GM12878 (cell line): Measurements from ENCODE around the gene ICE2. TPM values are rescaled to one million over a fixed set of nuclear protein-coding genes. Genes with fewer than 3 reads are reported as not detected.

ENCODE experiments used
- ATAC-seq: fragments of 200-7000 bp; cut with Tn5 transposase; 3 replicates; pipeline ENCODE4 v1.9.1; 2020; ENCODE audit warnings: mild to moderate bottlenecking, moderate library complexity
- BruUV-seq: library from RNA; stranded (reverse); fragments of 400-500 nt; replicated peaks from 2 replicates; lab custom pipeline; 2021; lab: Mats Ljungman, UMichigan
- CTCF ChIA-PET: fragments of 300-600 bp; sonication (Branson Sonifier 250); formaldehyde crosslinking; extraction: SDS; loops from one replicate; lab custom pipeline; 2021; ENCODE audit warnings: inconsistent platforms; lab: Yijun Ruan, JAX
- POLR2A ChIA-PET: fragments of 350-600 bp; formaldehyde crosslinking; extraction: SDS; loops from one replicate; lab custom pipeline; 2021; ENCODE audit warnings: inconsistent platforms; lab: Charles Lee
- RAD21 ChIA-PET: fragments of 300-600 bp; sonication (Branson Sonifier 250); formaldehyde crosslinking; loops from one replicate; lab custom pipeline; 2023; ENCODE audit warnings: antibody characterized with exemption; ENCODE audit not compliant: unreplicated experiment; lab: Charles Lee
- SMC1A ChIA-PET: fragments of 300-600 bp; sonication (Branson Sonifier 250); formaldehyde crosslinking; loops from one replicate; lab custom pipeline; 2023; ENCODE audit not compliant: unreplicated experiment, uncharacterized antibody; lab: Charles Lee
- DNase-seq: peaks from one replicate; pipeline ENCODE4 v3.0.0-alpha.2; 2011; ENCODE audit warnings: low read depth, low spot score
- FAIRE-seq: peaks from 3 replicates; lab custom pipeline; 2011; peaks lifted over from hg19 to GRCh38; lab: Jason Lieb, UNC
- H2AFZ ChIP-seq: 2 replicates; pipeline ENCODE4 v1.6.0; 2011; ENCODE audit warnings: low read depth, low read length, control low read depth; ENCODE audit not compliant: control insufficient read depth
- H3K27ac ChIP-seq: 2 replicates; pipeline ENCODE4 v1.5.1; 2011; ENCODE audit warnings: control low read depth; ENCODE audit not compliant: control insufficient read depth, insufficient read depth
- H3K27me3 ChIP-seq, 2 experiments: replicated peaks in 1 of 2; 2 replicates each; pipeline versions ENCODE4 v1.6.0 to v1.6.1; 2011; ENCODE audit warnings: low read length in 1 of 2; ENCODE audit not compliant: control insufficient read depth in 2 of 2, insufficient read depth in 2 of 2
- H3K36me3 ChIP-seq, 2 experiments: 2 replicates each; pipeline ENCODE4 v1.5.1; 2011; ENCODE audit warnings: low read length in 1 of 2; ENCODE audit not compliant: control insufficient read depth in 2 of 2, insufficient read depth in 2 of 2
- H3K4me1 ChIP-seq: 2 replicates; pipeline ENCODE4 v1.6.1; 2011; ENCODE audit warnings: mild to moderate bottlenecking, low read length, moderate library complexity, mixed read lengths; ENCODE audit not compliant: control insufficient read depth, insufficient read depth
- H3K4me2 ChIP-seq: 2 replicates; pipeline ENCODE4 v1.6.0; 2011; ENCODE audit warnings: control low read depth; ENCODE audit not compliant: control insufficient read depth, insufficient read depth
- H3K4me3 ChIP-seq: fragments of 200-600 bp; sonication (generic); 2 replicates; pipeline ENCODE4 v1.5.1; 2016
- H3K79me2 ChIP-seq: 2 replicates; pipeline ENCODE4 v1.6.0; 2011; ENCODE audit warnings: low read length; ENCODE audit not compliant: control insufficient read depth, insufficient read depth
- H3K9ac ChIP-seq: 2 replicates; pipeline ENCODE4 v1.8.0; 2011; ENCODE audit warnings: low read length, control low read depth, mixed read lengths; ENCODE audit not compliant: control insufficient read depth, insufficient read depth
- H3K9me3 ChIP-seq: replicated peaks from 3 replicates; pipeline ENCODE4 v1.5.1; 2011; ENCODE audit warnings: mild to moderate bottlenecking, low read length; ENCODE audit not compliant: control insufficient read depth, insufficient read depth
- H4K20me1 ChIP-seq: 2 replicates; pipeline ENCODE4 v1.6.0; 2011; ENCODE audit not compliant: control insufficient read depth, insufficient read depth
- CHD1 ChIP-seq: IDR thresholded peaks from 2 replicates; pipeline ENCODE4 v1.6.1; 2012; ENCODE audit warnings: low read depth, low read length, improper control_type of control experiment
- E2F8 ChIP-seq: fragments of 450-650 bp; IDR thresholded peaks from 2 replicates; pipeline ENCODE4 v1.6.1; 2018; ENCODE audit warnings: mild to moderate bottlenecking, low read depth, moderate library complexity; ENCODE audit not compliant: partially characterized antibody
- KLF5 ChIP-seq: fragments of 450-650 bp; IDR thresholded peaks from 2 replicates; pipeline ENCODE4 v1.6.1; 2014; ENCODE audit warnings: mild to moderate bottlenecking; ENCODE audit not compliant: partially characterized antibody
- MEF2A ChIP-seq: IDR thresholded peaks from 2 replicates; pipeline ENCODE4 v1.6.1; 2011; ENCODE audit warnings: low read depth, mild to moderate bottlenecking, low read length, moderate library complexity; ENCODE audit not compliant: insufficient read depth
- MYB ChIP-seq: fragments of 150-350 bp; IDR thresholded peaks from 2 replicates; pipeline ENCODE4 v1.6.1; 2014; ENCODE audit warnings: mild to moderate bottlenecking, low read depth, low read length, borderline replicate concordance
- NFYA ChIP-seq: IDR thresholded peaks from 2 replicates; pipeline ENCODE4 v1.6.1; 2011; ENCODE audit warnings: low read depth, mild to moderate bottlenecking, low read length, improper control_type of control experiment, borderline replicate concordance
- NR2C2 ChIP-seq: IDR thresholded peaks from 2 replicates; pipeline ENCODE4 v1.6.1; 2011; ENCODE audit warnings: borderline replicate concordance, low read depth; ENCODE audit not compliant: control insufficient read depth, insufficient read length
- RB1 ChIP-seq: fragments of 450-650 bp; formaldehyde crosslinking; IDR thresholded peaks from 2 replicates; pipeline ENCODE4 v1.6.1; 2017; ENCODE audit warnings: mild to moderate bottlenecking, borderline replicate concordance
- SIX5 ChIP-seq: IDR thresholded peaks from 2 replicates; pipeline ENCODE4 v1.6.1; 2011; ENCODE audit warnings: mild to moderate bottlenecking, low read depth, low read length, moderate library complexity; ENCODE audit not compliant: severe bottlenecking
- WGBS: methylation state at CpG from one replicate; pipeline ENCODE4 v1.1.6; 2016; ENCODE audit warnings: low lambda C conversion rate; ENCODE audit not compliant: insufficient replicate concordance, insufficient coverage; ENCODE audit errors: missing lambda C conversion rate; 5-methylcytosine and 5-hydroxymethylcytosine counted together
- in situ Hi-C: fragments of 300-500 bp; cut with MboI; formaldehyde crosslinking; loops from 9 replicates; pipeline ENCODE4 v1.14.3; 2018; ENCODE audit warnings: mixed read lengths
- intact Hi-C: fragments of 100-400 bp; cut with micrococcal nuclease; formaldehyde crosslinking; loops from one replicate; pipeline ENCODE4 v1.14.2; 2022; ENCODE audit not compliant: unreplicated experiment
- polyA plus RNA-seq, 11 experiments: library from polyadenylated mRNA; depleted of rRNA in 4 of 11; unstranded in 6 of 11; stranded (reverse) in 5 of 11; fragments of >200 nt; fragmentation: Nextera tagmentation in 4 of 11; fragmentation: Illumina TruSeq in 1 of 11; extraction: Ambion mirVana in 4 of 11; extraction: Trizol in 1 of 11; gene quantifications; 1 replicate in 1 of 11; 2 replicates in 10 of 11; pipeline versions ENCODE4 v1.2.1 to v1.2.3, GENCODE V29; 2011 to 2016; ENCODE audit warnings: inconsistent platforms in 2 of 11, missing spikeins in 2 of 11, low read depth in 1 of 11
- total RNA-seq, 4 experiments: library from RNA; depleted of rRNA in 3 of 4; stranded (reverse); fragments of >200 nt in 3 of 4; fragmentation: Illumina TruSeq in 1 of 4; extraction: Trizol in 1 of 4; gene quantifications; 2 replicates each; pipeline versions ENCODE4 v1.2.1 to v1.2.3, GENCODE V29; 2013 to 2021

Gene ICE2
- total and polyA plus RNA-seq, 10 of the 15 experiments (the other 5 are each of a cell fraction or from before 2014, with no cell fraction given) = 14.2 to 62.0 (median 44.9) TPM

GRCh38 chr15:60420203-60420716 lies 58.7 kb downstream of the ICE2 start:
- H2AFZ ChIP-seq = no peak overlapping the region
- WGBS = 100% methylated on average over 2 of the region's 2 CpGs
- no peaks in the 10 kb centered on the region for H3K9me3 ChIP-seq
- no peaks in the 10 kb centered on the region for H3K79me2 ChIP-seq
- intact Hi-C loops = no loop called here
- in situ Hi-C loops = no loop called here
- H3K36me3 ChIP-seq = no peaks in the 10 kb centered on the region; a peak in 1 of 4 replicates
- RAD21 ChIA-PET = no interaction called here
- no peak for ATAC-seq
- no peaks in the 10 kb centered on the region for H3K27me3 ChIP-seq
- no peak overlapping the region for H3K9ac ChIP-seq
- BruUV-seq = no TSS peak
- no peak for TF ChIP-seq RB1
- no peak for TF ChIP-seq MEF2A
- no peak for TF ChIP-seq CHD1
- no peak for TF ChIP-seq MYB
- no peak for TF ChIP-seq KLF5
- TF ChIP-seq E2F8 = no peak
- no peak for TF ChIP-seq NR2C2
- no peak for TF ChIP-seq NFYA
- no peak for TF ChIP-seq SIX5
- TF ChIP-seq, all 136 proteins: peak for 0
- H3K27ac ChIP-seq = no peak overlapping the region
- H3K4me3 ChIP-seq = no peak overlapping the region
- ChIA-PET SMC1A (interaction anchor here (1.2 kb wide), 1 partner anchor 11 kb away, joined by 3 read pairs; no protein-coding TSS in a partner anchor), POLR2A (interaction anchor here (0.5 kb wide), 2 partner anchors 149 to 1220 kb away, joined by 3 to 8 read pairs; no protein-coding TSS in a partner anchor), CTCF (interaction anchor here (0.5 to 1.6 kb wide), 2 partner anchors 61 to 95 kb away, joined by 3 to 8 read pairs; no protein-coding TSS in a partner anchor)
- no peak overlapping the region for H3K4me2 ChIP-seq
- H4K20me1 ChIP-seq = no peaks in the 10 kb centered on the region
- no peak for FAIRE-seq
- DNase-seq = no peak
- no peaks in the 10 kb centered on the region for H3K4me1 ChIP-seq
